Medulla oblongata (tissue), 1 donor: ENCODE data around the gene ROS1.
A peak's percentile ranks its signal among the peaks of the same experiment; 100 is the strongest.
"Not testable (repeated sequence)": the region's sequence is repeated elsewhere in the genome, so short reads cannot be mapped to it uniquely, and the experiment has no call there.

Experiments used
- DNase-seq: peaks from one replicate; pipeline ENCODE4 v3.0.0-alpha.2; 2015; ENCODE audit errors: extremely low spot score

Gene ROS1

GRCh38 chr6:117381749-117382148 is 44.0 kb downstream of the ROS1 start:
- DNase-seq: no peak

GRCh38 chr6:117380298-117380697 is 45.4 kb downstream of the ROS1 start:
- DNase-seq: no peak

GRCh38 chr6:117375446-117375845 is 50.3 kb downstream of the ROS1 start:
- no peak for DNase-seq

GRCh38 chr6:117373211-117373813 is 52.4 kb downstream of the ROS1 start:
- no peak for DNase-seq

GRCh38 chr6:117372289-117372688 is 53.5 kb downstream of the ROS1 start:
- not testable (repeated sequence) for DNase-seq

- no peak for DNase-seq
Observed at GRCh38 chr6:117371492-117371891, 54.2 kb downstream of the ROS1 start.

GRCh38 chr6:117359581-117359980 is 66.2 kb downstream of the ROS1 start:
- no peak for DNase-seq

- DNase-seq: no peak
Observed at GRCh38 chr6:117354671-117355070, 71.1 kb downstream of the ROS1 start.

GRCh38 chr6:117352466-117353081 is 73.2 kb downstream of the ROS1 start:
- no peak for DNase-seq

- no peak for DNase-seq
Observed at GRCh38 chr6:117351521-117351920, 74.2 kb downstream of the ROS1 start.

GRCh38 chr6:117346142-117346930 is 79.4 kb downstream of the ROS1 start:
- DNase-seq: peak; percentile 8

GRCh38 chr6:117345292-117345610 is 80.5 kb downstream of the ROS1 start:
- DNase-seq: no peak

- DNase-seq: no peak
Observed at GRCh38 chr6:117344444-117345291, 81.1 kb downstream of the ROS1 start.

GRCh38 chr6:117338567-117338966 is 87.2 kb downstream of the ROS1 start:
- no peak for DNase-seq

GRCh38 chr6:117329926-117330325 is 95.8 kb downstream of the ROS1 start:
- DNase-seq: no peak

- no peak for DNase-seq
Observed at GRCh38 chr6:117328500-117328899, 97.2 kb downstream of the ROS1 start.

- DNase-seq: no peak
Observed at GRCh38 chr6:117328005-117328389, 97.7 kb downstream of the ROS1 start.

GRCh38 chr6:117327149-117328004 is 98.4 kb downstream of the ROS1 start:
- DNase-seq: no peak

- no peak for DNase-seq
Observed at GRCh38 chr6:117326396-117326795, 99.3 kb downstream of the ROS1 start.

- DNase-seq: peak; percentile 15
Observed at GRCh38 chr6:117317261-117317660, 108.5 kb downstream of the ROS1 start.

- no peak for DNase-seq
Observed at GRCh38 chr6:117311726-117312125, 114.0 kb downstream of the ROS1 start.
